Measurements from ENCODE around the gene GRIN2D.

The GRIN2D gene

DNA sequence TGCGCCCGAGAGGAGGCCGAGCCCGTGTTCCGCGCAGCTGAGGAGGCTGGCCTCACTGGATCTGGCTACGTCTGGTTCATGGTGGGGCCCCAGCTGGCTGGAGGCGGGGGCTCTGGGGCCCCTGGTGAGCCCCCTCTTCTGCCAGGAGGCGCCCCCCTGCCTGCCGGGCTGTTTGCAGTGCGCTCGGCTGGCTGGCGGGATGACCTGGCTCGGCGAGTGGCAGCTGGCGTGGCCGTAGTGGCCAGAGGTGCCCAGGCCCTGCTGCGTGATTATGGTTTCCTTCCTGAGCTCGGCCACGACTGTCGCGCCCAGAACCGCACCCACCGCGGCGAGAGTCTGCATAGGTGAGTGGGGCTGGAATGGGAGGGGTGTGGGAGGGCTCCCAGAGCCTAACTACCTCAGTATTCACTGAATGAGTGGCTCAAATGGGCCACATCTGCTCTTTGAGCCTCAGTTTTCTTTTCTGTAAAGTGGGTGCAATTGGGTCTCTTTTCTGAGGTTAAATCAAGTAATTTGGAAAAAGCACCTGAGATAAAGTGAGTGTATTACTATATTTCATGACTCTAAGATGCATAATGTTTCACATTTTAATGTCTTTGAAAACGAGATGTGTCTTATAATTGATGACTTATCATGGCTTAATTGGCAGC, 11.7 kb downstream of the GRIN2D start:
- no peaks in the 10 kb centered on the region for H3K9me3 ChIP-seq (ENCODE audit: control insufficient read depth, low read length)
- no peak overlapping the region for H3K9ac ChIP-seq (ENCODE audit: low read length)
- no peaks in the 10 kb centered on the region for H3K4me1 ChIP-seq (ENCODE audit: control insufficient read depth, insufficient read depth, low read length)
- H3K36me3 ChIP-seq (ENCODE audit: control insufficient read depth, insufficient read depth, low read length), result no peaks in the 10 kb centered on the region
- no peaks in the 10 kb centered on the region for H3K27me3 ChIP-seq (ENCODE audit: control insufficient read depth, insufficient read depth, low read length)
- no peak overlapping the region for H3K4me3 ChIP-seq (ENCODE audit: low read length)

DNA sequence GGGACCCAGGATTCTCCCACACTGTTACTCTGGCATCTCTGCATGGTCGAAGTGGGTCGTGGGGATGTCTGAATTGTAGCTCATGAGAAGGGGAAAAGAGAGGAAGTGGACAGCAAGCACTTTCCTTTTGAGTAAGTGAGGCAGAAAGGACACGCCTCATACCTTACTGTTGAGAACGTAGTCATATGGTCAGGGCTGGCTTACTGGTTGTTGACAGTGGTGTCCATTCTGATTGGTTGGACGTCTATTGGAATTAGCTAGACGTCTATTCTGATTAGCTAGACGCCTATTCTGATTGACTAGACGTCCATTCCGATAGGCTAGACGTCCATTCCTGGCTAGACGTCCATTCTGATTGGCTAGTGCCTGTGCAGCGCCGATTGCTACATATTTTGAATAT, 12.4 kb downstream of the GRIN2D start:
- H3K4me1 ChIP-seq (ENCODE audit: control insufficient read depth, insufficient read depth, low read length), result no peaks in the 10 kb centered on the region
- H3K27me3 ChIP-seq (ENCODE audit: control insufficient read depth, insufficient read depth, low read length), result no peaks in the 10 kb centered on the region
- no peak overlapping the region for H3K4me3 ChIP-seq (ENCODE audit: low read length)
- no peaks in the 10 kb centered on the region for H3K9me3 ChIP-seq (ENCODE audit: control insufficient read depth, low read length)
- no peaks in the 10 kb centered on the region for H3K36me3 ChIP-seq (ENCODE audit: control insufficient read depth, insufficient read depth, low read length)
- H3K9ac ChIP-seq (ENCODE audit: low read length), result no peak overlapping the region

DNA sequence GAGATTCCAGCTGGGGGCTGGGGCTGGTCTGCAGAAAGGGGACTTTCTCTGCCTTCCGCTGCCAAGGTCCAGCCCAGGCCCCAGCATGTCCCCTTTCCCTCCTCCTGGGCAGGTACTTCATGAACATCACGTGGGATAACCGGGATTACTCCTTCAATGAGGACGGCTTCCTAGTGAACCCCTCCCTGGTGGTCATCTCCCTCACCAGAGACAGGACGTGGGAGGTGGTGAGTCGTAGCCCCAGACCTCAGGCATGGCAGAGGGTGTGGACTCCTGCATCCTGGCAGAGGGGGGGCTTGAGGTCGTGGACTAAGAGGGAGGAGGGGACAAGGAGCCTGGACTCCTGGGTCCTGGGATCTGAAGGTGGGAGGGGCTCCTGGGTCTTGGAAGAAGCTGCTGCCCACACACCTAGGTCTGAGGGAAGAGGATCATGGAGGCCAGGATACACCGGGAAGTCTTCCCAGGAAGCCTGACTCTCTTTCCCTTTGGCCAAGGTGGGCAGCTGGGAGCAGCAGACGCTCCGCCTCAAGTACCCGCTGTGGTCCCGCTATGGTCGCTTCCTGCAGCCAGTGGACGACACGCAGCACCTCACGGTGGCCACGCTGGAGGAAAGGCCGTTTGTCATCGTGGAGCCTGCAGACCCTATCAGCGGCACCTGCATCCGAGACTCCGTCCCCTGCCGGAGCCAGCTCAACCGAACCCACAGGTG, 20.6 kb downstream of the GRIN2D start:
- Histone ChIP-seq H3K9me3 (ENCODE audit: control insufficient read depth, low read length) (no peaks in the 10 kb centered on the region), H3K4me3 (ENCODE audit: low read length) (no peak overlapping the region), H3K27me3 (ENCODE audit: control insufficient read depth, insufficient read depth, low read length) (peaks cover 17% of the 10 kb centered on the region), H3K4me1 (ENCODE audit: control insufficient read depth, insufficient read depth, low read length) (no peaks in the 10 kb centered on the region), H3K9ac (ENCODE audit: low read length) (no peak overlapping the region), H3K36me3 (ENCODE audit: control insufficient read depth, insufficient read depth, low read length) (no peaks in the 10 kb centered on the region)

DNA sequence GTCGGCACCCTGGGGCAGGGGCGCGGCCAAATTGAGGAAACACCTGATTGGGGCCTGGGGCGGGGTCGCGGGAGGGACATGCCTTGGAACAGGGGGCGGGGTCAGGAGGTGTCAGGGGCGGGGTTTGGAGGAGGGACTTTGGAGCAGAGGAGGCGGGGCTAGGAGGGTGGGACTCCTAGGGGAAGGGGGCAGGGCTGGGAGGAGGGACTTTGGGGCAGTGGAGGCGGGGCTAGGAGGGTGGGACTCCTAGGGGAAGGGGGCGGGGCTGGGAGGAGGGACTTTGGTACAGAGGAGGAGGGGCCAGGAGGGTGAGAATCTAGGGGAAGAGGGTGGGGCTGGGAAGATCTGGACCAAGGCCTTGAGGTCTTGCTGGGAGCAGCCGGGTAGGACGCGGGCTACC, 21.9 kb downstream of the GRIN2D start:
- Histone ChIP-seq H3K36me3 (ENCODE audit: control insufficient read depth, insufficient read depth, low read length) (no peaks in the 10 kb centered on the region), H3K4me3 (ENCODE audit: low read length) (no peak overlapping the region), H3K9me3 (ENCODE audit: control insufficient read depth, low read length) (no peaks in the 10 kb centered on the region), H3K9ac (ENCODE audit: low read length) (no peak overlapping the region), H3K27me3 (ENCODE audit: control insufficient read depth, insufficient read depth, low read length) (peaks cover 17% of the 10 kb centered on the region), H3K4me1 (ENCODE audit: control insufficient read depth, insufficient read depth, low read length) (no peaks in the 10 kb centered on the region)

DNA sequence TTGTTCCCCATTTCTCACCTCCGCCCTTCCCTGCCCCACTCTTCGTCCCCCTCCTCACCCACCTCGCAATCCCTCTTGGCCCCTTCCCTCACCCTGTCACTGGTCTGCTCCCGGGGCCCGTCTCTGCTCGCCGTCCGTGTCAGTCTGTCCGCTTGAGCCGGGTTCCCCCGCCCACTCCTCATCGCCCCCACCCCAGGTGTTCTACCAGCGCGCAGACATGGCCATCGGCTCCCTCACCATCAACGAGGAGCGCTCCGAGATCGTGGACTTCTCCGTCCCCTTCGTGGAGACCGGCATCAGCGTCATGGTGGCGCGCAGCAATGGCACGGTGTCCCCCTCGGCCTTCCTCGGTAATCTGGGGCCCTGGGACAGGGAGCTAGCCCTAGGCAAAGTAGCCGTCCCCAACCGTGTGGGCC, 22.3 kb downstream of the GRIN2D start:
- no peaks in the 10 kb centered on the region for H3K9me3 ChIP-seq (ENCODE audit: control insufficient read depth, low read length)
- no peaks in the 10 kb centered on the region for H3K4me1 ChIP-seq (ENCODE audit: control insufficient read depth, insufficient read depth, low read length)
- H3K27me3 ChIP-seq (ENCODE audit: control insufficient read depth, insufficient read depth, low read length), result peaks cover 17% of the 10 kb centered on the region
- no peak overlapping the region for H3K4me3 ChIP-seq (ENCODE audit: low read length)
- no peaks in the 10 kb centered on the region for H3K36me3 ChIP-seq (ENCODE audit: control insufficient read depth, insufficient read depth, low read length)
- H3K9ac ChIP-seq (ENCODE audit: low read length), result no peak overlapping the region

DNA sequence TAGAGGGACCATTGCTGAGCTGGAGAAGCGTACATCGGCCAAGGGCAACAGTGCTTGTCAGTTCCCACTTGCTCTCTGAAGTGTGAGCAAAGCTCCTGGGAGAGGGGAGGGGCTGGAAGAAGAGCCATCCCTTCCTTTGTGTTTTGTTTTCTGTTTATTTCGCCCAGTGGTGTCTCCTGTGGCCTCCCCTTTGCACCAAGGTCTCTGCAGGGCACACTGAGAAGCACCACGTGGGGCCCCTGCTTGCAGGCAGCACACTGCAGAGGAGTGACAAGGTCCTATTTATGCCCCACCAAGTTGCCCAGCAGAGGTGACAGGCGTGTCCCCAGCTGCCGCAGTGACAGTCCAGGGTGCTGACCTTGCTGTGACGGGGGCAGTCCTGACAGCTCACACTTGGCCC, 24.0 kb downstream of the GRIN2D start:
- Histone ChIP-seq H3K4me3 (ENCODE audit: low read length) (no peak overlapping the region), H3K4me1 (ENCODE audit: control insufficient read depth, insufficient read depth, low read length) (no peaks in the 10 kb centered on the region), H3K9ac (ENCODE audit: low read length) (no peak overlapping the region), H3K27me3 (ENCODE audit: control insufficient read depth, insufficient read depth, low read length) (peaks cover 21% of the 10 kb centered on the region), H3K9me3 (ENCODE audit: control insufficient read depth, low read length) (no peaks in the 10 kb centered on the region), H3K36me3 (ENCODE audit: control insufficient read depth, insufficient read depth, low read length) (no peaks in the 10 kb centered on the region)

DNA sequence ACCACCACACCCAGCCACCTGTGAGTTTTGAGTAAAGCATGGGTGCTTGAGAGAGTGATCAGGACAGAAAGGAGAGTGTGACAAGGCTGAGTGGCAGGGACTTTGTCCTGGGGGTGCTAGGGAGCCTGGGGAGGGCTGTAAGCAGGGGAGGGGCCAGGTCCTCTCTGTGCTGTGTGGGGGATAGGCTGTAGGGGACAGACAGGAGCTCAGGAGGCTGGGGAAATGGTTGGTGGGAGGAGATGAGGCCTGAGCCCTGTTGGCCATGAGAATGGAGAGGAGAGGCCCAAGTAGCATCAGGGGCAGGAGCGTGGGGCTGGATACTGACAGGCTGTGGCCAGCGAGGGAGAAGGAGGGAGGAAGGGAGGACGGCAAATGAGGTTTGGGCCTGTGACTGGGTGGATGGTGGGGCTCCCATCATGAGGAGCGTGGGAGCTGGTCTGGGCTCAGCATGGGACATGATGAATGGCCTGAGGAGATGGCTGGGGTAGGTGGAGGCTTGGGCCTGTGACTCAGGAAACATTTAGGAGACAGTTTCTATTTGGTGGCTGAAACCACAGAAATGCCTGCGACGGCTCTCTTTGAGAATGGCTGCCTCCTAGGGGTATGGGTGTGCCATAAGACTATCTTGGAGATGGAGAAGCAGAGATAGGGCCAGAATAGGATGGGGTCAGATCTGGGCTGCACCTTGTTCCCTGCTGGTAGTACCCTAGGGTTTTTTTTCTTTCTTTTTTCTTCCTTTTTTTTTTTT, 25.0 kb downstream of the GRIN2D start:
- Histone ChIP-seq H3K4me1 (ENCODE audit: control insufficient read depth, insufficient read depth, low read length) (no peaks in the 10 kb centered on the region), H3K27me3 (ENCODE audit: control insufficient read depth, insufficient read depth, low read length) (peaks cover 21% of the 10 kb centered on the region), H3K9ac (ENCODE audit: low read length) (no peak overlapping the region), H3K9me3 (ENCODE audit: control insufficient read depth, low read length) (no peaks in the 10 kb centered on the region), H3K4me3 (ENCODE audit: low read length) (no peak overlapping the region), H3K36me3 (ENCODE audit: control insufficient read depth, insufficient read depth, low read length) (no peaks in the 10 kb centered on the region)

DNA sequence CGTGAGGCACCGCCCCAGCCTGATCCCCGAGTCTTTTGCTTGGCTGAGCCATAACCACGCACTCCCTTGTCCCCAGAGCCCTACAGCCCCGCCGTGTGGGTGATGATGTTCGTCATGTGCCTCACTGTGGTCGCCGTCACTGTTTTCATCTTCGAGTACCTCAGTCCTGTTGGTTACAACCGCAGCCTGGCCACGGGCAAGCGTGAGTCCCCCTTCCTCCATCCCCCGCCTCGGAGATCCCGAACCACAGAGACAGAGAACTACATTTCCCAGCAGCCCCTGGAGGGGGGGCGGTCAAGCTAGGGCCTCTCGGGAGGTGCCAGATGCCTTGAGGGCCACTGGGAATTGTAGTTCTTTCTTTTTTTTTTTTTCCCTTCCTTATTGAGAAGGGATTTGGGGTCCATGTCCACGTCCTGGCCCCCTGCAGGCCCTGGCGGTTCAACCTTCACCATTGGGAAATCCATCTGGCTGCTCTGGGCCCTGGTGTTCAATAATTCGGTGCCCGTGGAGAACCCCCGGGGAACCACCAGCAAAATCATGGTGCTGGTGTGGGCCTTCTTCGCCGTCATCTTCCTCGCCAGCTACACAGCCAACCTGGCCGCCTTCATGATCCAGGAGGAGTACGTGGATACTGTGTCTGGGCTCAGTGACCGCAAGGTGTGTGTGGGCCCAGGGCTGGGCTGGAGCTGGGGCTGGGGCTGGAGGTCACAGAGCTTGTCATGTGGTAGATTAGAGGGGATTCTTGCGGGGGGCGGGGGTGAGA, 25.9 kb downstream of the GRIN2D start:
- H3K4me3 ChIP-seq (ENCODE audit: low read length), result no peak overlapping the region
- no peaks in the 10 kb centered on the region for H3K9me3 ChIP-seq (ENCODE audit: control insufficient read depth, low read length)
- H3K9ac ChIP-seq (ENCODE audit: low read length), result no peak overlapping the region
- H3K4me1 ChIP-seq (ENCODE audit: control insufficient read depth, insufficient read depth, low read length), result no peaks in the 10 kb centered on the region
- H3K36me3 ChIP-seq (ENCODE audit: control insufficient read depth, insufficient read depth, low read length), result no peaks in the 10 kb centered on the region
- H3K27me3 ChIP-seq (ENCODE audit: control insufficient read depth, insufficient read depth, low read length), result peaks cover 19% of the 10 kb centered on the region

DNA sequence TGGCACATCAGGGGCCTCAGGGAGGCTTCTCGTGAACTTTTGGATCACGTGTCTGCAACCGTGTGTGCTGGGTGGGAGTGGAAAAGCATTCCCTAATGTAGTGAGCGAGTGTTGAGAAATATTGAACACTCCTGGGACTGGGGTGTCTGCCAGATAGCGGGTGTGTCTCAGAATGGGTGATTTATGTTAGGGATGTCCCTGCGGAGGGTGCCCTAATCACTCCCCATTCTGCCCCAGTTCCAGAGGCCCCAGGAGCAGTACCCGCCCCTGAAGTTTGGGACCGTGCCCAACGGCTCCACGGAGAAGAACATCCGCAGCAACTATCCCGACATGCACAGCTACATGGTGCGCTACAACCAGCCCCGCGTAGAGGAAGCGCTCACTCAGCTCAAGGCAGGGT, 28.1 kb downstream of the GRIN2D start:
- Histone ChIP-seq H3K9ac (ENCODE audit: low read length) (no peak overlapping the region), H3K9me3 (ENCODE audit: control insufficient read depth, low read length) (no peaks in the 10 kb centered on the region), H3K4me3 (ENCODE audit: low read length) (no peak overlapping the region), H3K27me3 (ENCODE audit: control insufficient read depth, insufficient read depth, low read length) (peaks cover 3% of the 10 kb centered on the region), H3K4me1 (ENCODE audit: control insufficient read depth, insufficient read depth, low read length) (no peaks in the 10 kb centered on the region), H3K36me3 (ENCODE audit: control insufficient read depth, insufficient read depth, low read length) (no peaks in the 10 kb centered on the region)

DNA sequence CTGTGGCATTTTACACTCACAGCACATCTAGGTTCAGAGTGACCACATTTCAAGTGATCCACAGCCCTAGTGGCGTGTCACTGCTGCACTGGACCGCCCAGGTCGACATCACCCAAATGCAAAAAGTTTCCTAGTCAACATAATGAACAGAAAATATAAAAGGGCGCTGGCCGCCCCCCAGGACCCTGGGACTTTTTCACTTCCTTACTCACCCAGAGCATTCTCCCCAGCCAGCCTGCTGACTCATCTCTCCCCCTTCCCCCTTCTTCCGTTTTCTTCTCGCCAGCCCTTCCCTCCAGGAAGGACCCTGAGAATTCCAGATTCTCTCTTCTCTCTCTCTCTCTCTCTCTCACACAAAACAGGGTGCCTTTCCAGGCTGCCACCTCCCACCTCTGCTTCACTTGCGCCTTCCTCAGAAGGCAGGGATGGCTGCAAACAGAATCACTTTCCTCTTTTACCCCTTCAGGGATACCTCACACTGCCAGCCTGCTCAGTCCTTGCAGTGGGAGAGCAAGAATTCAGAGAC, 31.3 kb downstream of the GRIN2D start:
- no peaks in the 10 kb centered on the region for H3K4me1 ChIP-seq (ENCODE audit: control insufficient read depth, insufficient read depth, low read length)
- H3K4me3 ChIP-seq (ENCODE audit: low read length), result no peak overlapping the region
- H3K9ac ChIP-seq (ENCODE audit: low read length), result no peak overlapping the region
- H3K9me3 ChIP-seq (ENCODE audit: control insufficient read depth, low read length), result no peaks in the 10 kb centered on the region
- H3K36me3 ChIP-seq (ENCODE audit: control insufficient read depth, insufficient read depth, low read length), result no peaks in the 10 kb centered on the region
- H3K27me3 ChIP-seq (ENCODE audit: control insufficient read depth, insufficient read depth, low read length), result peaks cover 3% of the 10 kb centered on the region

DNA sequence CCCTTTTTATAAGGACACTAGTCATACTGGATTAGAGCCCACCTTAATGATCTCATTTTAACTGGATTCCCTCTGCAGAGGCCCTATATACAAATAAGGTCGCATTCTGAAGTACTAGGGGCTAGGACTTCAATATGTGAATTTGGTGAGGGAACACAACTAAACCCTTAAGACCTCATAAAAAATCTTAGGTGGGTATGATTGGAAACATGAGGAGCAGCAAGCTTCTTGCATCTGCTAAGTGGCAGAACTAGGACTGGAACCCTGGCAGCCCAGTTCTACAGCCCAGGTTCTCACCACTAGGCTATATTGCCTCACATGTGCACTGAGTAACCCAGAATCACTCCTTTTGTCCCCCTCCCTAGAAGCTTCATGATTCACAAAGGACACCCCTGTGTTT, 35.2 kb downstream of the GRIN2D start:
- Histone ChIP-seq H3K4me3 (ENCODE audit: low read length) (no peak overlapping the region), H3K36me3 (ENCODE audit: control insufficient read depth, insufficient read depth, low read length) (no peaks in the 10 kb centered on the region), H3K9ac (ENCODE audit: low read length) (no peak overlapping the region), H3K4me1 (ENCODE audit: control insufficient read depth, insufficient read depth, low read length) (no peaks in the 10 kb centered on the region), H3K9me3 (ENCODE audit: control insufficient read depth, low read length) (no peaks in the 10 kb centered on the region), H3K27me3 (ENCODE audit: control insufficient read depth, insufficient read depth, low read length) (no peaks in the 10 kb centered on the region)

All from mucosa of stomach (tissue), 1 donor.